Immature natural killer cell (primary cell): ENCODE data around the gene CCDC85C. TPM values are rescaled to one million over a fixed set of nuclear protein-coding genes. Genes with fewer than 3 reads are reported as not detected.

ENCODE experiments used
- DNase-seq, 3 donors: peaks; one replicate each; pipeline ENCODE4 v3.0.0; 2022; ENCODE audit warnings: mixed read lengths in 1 of 3
- H3K27ac Mint-ChIP-seq, 6 donors: one replicate each; pipeline ENCODE4 v1.8.0; 2020; ENCODE audit warnings: mixed read lengths in 6 of 6, mild to moderate bottlenecking in 5 of 6, inconsistent platforms in 4 of 6, moderate library complexity in 3 of 6
- H3K27me3 Mint-ChIP-seq, 3 donors: one replicate each; pipeline ENCODE4 v1.8.0; 2020 to 2021; ENCODE audit warnings: low read depth in 3 of 3, mild to moderate bottlenecking in 3 of 3, mixed read lengths in 3 of 3, moderate library complexity in 3 of 3, inconsistent platforms in 1 of 3
- H3K36me3 Mint-ChIP-seq, 3 donors: one replicate each; pipeline ENCODE4 v1.8.0; 2020; ENCODE audit warnings: mixed read lengths in 3 of 3, inconsistent platforms in 2 of 3, mild to moderate bottlenecking in 2 of 3
- H3K4me1 Mint-ChIP-seq, 2 donors: one replicate each; pipeline ENCODE4 v1.8.0; 2020; ENCODE audit warnings: inconsistent platforms in 2 of 2, mild to moderate bottlenecking in 2 of 2, mixed read lengths in 2 of 2, moderate library complexity in 1 of 2
- H3K4me3 Mint-ChIP-seq, 5 donors: one replicate each; pipeline ENCODE4 v1.8.0; 2020; ENCODE audit warnings: mild to moderate bottlenecking in 5 of 5, mixed read lengths in 5 of 5, inconsistent platforms in 3 of 5, moderate library complexity in 3 of 5
- H3K9me3 Mint-ChIP-seq, 6 donors: one replicate each; pipeline ENCODE4 v1.8.0; 2020; ENCODE audit warnings: mild to moderate bottlenecking in 6 of 6, mixed read lengths in 6 of 6, inconsistent platforms in 4 of 6, moderate library complexity in 3 of 6
- polyA plus RNA-seq, 3 donors: library from polyadenylated mRNA; unstranded; fragments of 300-500 nt; fragmentation: Illumina TruSeq; gene quantifications; one replicate each; pipeline ENCODE4 v1.2.3, GENCODE V29; 2021

The CCDC85C gene
- polyA plus RNA-seq, 3 donors from 2014 or later, result 0.27 to 0.83 (median 0.35) TPM

DNA sequence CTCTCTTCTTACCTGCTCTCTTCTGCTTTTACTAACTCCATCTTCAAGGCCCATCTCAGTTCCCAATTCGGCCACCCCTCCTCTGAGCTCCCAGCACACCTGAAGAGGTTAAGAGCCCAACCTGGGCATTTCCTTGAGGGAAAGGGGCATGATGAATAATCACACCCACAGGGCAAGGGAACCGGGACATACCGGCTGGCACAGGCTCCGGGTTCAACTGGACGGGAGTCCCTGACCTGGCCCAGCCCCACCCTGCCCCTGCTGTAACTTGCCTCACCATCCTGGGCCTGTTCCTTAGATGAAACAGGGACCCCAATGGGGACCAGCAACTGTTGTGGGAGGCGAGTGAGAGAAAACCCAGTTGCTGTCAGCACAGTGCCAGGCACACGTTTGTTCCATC, 8.5 kb downstream of the CCDC85C start:
- no peak for DNase-seq
- Mint-ChIP-seq H3K27me3 (peaks cover 0 to 3% (median 3%) of the 10 kb centered on the region in 3 donors), H3K9me3 (no peaks in the 10 kb centered on the region), H3K36me3 (no peaks in the 10 kb centered on the region), H3K27ac (peak overlapping the region in 5 of 6 donors; percentile 76 to 94 (median 90)), H3K4me3 (peak overlapping the region in 4 of 5 donors; percentile 61 to 88 (median 70)), H3K4me1 (peaks cover 11 to 13% of the 10 kb centered on the region in 2 donors)

DNA sequence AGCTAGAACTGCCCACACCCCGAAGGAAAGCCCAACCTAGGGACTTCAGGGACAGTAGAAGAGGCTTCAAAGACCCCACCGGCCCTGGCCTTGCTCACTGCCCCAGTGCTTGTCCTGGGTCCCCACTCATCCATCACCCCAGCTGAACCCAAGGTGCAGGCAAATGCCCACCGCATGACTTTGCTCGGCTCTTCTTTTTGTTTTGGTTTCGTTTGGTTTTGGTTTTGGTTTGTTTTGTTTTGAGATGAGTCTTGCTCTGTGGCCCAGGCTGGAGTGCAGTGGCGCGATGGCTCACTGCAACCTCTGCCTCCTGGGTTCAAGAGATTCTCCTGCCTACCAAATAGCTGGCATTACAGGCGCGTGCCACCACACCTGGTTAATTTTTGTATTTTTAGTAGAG, 9.0 kb downstream of the CCDC85C start:
- H3K9me3 Mint-ChIP-seq, result no peaks in the 10 kb centered on the region
- peak overlapping the region; percentile 61 to 88 (median 67) for H3K4me3 Mint-ChIP-seq
- peak overlapping the region; percentile 76 to 94 (median 88) for H3K27ac Mint-ChIP-seq
- H3K36me3 Mint-ChIP-seq, result no peaks in the 10 kb centered on the region
- H3K4me1 Mint-ChIP-seq, result peaks cover 11 to 13% of the 10 kb centered on the region in 2 donors
- DNase-seq, result peak; percentile 41 to 58 (median 45)
- peaks cover 0 to 4% (median 3%) of the 10 kb centered on the region in 3 donors for H3K27me3 Mint-ChIP-seq

DNA sequence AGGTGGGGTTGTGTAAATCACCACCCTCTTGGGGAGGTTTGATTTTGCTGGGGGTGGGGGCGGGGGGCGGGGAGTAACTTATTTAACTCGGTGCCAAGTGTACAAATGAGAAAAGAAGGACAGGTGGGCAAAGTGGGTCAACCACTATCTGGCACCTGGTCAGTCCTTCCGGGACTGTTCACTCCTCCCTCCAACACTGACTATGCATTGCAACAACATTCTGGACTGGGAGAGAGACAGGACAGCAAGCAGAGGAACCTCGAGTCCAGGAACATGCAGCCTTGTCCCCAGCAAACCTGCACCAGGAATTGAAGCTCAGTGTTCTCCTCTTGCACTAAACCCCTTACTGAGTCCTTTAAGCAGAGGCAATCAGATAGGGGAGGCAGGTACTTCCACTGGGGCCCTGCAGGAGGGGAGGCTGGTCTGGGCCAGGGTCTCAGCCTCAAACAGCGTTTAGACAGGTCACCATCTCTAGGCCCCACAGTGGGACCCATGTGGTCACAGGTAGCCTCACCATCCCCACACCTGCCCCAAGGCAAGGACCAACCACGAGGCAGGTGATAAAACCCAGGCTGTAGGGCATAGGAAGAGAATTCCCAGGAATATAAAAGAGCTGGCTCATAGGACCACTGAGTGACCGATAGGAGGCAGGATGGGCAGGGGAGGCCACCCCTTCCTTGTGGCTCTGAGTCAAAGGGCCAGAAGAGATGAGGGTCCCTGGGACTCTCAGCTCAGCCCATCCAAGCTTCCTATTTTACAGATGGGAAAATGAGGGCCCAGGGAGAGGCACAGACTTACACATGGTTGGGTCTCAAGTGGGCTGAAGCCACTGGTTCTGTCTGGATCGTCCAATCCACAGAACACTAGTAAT, 9.8 kb downstream of the CCDC85C start:
- Mint-ChIP-seq H3K36me3 (no peaks in the 10 kb centered on the region), H3K4me3 (peak overlapping the region; percentile 61 to 88 (median 67)), H3K27me3 (peaks cover 0 to 5% (median 3%) of the 10 kb centered on the region in 3 donors), H3K4me1 (peaks cover 11 to 13% of the 10 kb centered on the region in 2 donors), H3K9me3 (no peaks in the 10 kb centered on the region), H3K27ac (peak overlapping the region; percentile 69 to 94 (median 87))
- DNase-seq, result no peak

DNA sequence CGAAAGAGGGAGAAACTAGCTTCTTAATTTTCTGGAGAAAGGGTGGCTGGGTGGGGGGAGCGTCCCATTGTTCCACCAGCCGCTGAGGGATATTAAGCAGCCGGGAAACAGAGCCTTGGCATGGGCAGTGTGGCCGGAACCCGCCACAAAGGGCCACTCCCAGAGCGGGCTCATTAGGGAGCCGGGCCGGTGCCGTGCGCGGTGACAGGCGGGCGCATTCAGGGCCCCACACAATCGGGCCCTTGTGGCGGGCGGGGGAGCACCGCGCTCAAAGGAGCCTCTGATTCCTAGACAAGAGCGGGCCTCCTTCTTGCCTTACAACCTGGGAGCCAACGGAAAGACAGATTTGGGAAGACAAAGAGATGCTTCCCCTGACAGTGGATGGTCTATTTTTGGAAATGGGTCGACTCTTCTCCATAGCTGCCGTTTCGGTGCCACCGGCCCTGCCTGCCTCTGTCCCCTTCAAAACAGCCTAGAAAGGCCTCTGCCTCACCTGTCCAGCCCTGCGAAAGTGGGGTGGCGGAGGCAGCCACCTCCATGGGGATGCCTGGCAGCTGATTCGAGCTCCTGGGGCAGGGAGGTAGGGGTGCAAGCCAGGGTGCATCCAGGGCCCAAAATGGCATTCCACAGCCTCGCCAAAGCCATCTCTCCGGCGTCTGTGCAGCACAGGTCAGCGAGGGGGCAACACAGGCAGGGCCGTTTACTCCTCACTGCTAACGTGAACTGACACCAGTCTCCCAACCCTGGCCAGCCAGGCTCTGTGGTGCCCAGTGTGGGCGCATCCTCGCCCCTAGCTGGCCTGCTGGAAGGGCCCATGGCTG, 10.9 kb downstream of the CCDC85C start:
- DNase-seq, result no peak
- Mint-ChIP-seq H3K9me3 (no peaks in the 10 kb centered on the region), H3K4me3 (no peak overlapping the region), H3K27ac (peak overlapping the region in 1 of 6 donors; percentile 48), H3K36me3 (no peaks in the 10 kb centered on the region), H3K27me3 (peaks cover 0 to 5% (median 3%) of the 10 kb centered on the region in 3 donors), H3K4me1 (peaks cover 11 to 13% of the 10 kb centered on the region in 2 donors)

DNA sequence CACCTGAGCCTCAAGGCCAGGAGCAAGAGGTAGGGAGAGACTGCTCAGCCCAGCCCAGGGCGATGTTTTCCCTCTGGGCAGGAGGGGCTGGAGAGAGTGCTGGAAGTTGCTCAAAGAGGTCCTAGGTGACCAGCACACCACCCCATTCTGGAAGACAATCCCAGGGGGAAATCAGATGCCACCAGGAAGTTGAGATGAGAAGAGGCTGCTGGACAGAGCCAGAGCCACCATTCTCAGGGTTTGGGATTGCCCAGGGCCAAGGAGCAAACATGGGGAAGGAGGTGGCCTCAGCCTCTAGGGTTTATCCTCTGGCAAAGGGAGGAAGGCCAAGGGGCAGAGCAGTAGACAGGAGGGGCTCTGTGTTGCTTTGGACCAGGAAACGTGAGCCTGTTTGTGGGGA, 11.6 kb downstream of the CCDC85C start:
- H3K27me3 Mint-ChIP-seq, result peaks cover 0 to 5% (median 3%) of the 10 kb centered on the region in 3 donors
- H3K36me3 Mint-ChIP-seq, result no peaks in the 10 kb centered on the region
- peaks cover 11 to 13% of the 10 kb centered on the region in 2 donors for H3K4me1 Mint-ChIP-seq
- no peak overlapping the region for H3K4me3 Mint-ChIP-seq
- DNase-seq, result no peak
- no peaks in the 10 kb centered on the region for H3K9me3 Mint-ChIP-seq
- no peak overlapping the region for H3K27ac Mint-ChIP-seq

DNA sequence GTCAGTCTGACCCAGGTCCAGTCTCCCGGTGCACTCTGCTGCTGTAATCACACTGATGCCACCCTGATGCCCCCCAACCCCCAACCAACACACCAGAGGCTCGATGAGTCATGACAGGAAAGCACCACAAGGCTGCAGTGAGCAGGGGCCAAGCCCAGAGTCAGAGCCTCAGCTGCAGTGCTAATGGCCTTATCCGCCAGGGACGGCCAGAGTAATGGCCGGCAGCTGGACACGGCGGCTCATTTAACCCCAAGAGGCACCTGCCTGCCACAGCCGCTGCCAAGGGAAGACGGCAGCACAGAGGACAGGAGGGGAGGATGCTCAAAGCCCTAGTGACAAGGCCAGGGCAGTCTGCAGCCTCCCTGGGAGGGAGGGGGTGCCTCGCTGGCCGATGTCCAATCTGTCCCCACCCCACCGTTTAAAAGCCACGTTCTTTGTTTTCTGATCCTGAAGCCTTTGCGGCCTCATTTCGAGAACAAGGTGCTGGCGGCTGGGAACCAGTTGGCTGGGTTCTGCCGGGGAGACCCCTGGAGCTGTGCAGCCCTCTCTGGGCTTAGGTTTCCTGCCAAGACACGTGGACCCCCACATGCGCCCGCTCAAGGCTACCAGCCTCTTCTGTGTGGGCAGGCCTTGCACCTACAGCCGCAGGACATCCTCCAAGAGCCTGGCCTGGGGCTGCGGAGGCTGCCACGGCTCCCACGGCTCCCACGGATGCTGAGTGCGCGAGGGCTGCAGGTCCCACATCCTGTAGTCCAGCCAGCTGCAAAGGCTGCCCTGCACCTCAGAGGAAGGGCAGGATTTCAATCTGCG, 13.1 kb downstream of the CCDC85C start:
- H3K4me1 Mint-ChIP-seq, result peaks cover 11 to 12% of the 10 kb centered on the region in 2 donors
- H3K4me3 Mint-ChIP-seq, result no peak overlapping the region
- DNase-seq, result no peak
- no peaks in the 10 kb centered on the region for H3K36me3 Mint-ChIP-seq
- H3K27ac Mint-ChIP-seq, result no peak overlapping the region
- H3K27me3 Mint-ChIP-seq, result peaks cover 0 to 5% (median 4%) of the 10 kb centered on the region in 3 donors
- H3K9me3 Mint-ChIP-seq, result no peaks in the 10 kb centered on the region

DNA sequence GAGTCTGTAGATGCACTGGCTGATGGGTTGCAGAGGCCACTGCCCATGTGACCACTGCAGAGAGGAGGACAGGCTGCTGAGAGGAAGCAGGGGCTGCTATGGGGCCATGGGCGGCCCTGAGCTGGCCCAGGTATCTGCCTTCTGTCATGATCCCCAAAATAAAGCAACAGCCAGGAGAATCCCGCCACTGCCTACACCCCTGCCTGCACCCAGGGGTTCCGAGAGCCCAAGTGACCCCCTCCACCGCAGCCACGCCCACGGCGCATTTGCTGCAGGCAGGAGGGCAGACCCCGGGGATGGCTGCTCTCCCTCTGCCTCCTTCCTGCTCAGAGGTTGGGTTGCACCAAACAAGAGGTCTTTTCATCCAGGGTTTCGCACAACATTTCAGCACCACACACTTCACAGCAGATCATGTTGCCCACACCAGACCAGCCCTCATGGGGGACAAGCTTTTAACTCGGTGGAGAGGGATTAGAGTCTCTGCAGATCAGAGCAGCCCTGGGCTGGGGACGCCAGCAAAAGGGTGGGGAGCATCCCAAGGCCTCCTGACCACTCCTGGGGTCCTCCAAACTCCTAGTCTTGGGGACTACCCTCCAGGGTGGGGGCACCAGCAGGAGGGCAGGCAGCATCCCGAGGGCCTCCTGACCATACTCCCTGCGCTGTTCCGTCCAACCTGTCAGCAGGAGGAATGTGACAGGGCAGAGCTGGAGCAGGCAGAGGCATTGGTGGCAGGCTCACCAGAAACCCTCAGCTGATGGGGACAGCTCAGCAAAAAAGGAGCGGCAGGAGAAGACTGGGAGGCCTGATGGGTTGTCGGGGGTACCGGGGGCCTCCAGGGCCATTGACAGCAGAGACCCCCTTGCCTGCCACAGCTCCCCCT, 14.1 kb downstream of the CCDC85C start:
- Mint-ChIP-seq H3K9me3 (no peaks in the 10 kb centered on the region), H3K4me1 (peaks cover 5% of the 10 kb centered on the region in 2 donors), H3K4me3 (no peak overlapping the region), H3K27ac (no peak overlapping the region), H3K27me3 (peaks cover 0 to 3% (median 2%) of the 10 kb centered on the region in 3 donors), H3K36me3 (no peaks in the 10 kb centered on the region)
- DNase-seq, result no peak

DNA sequence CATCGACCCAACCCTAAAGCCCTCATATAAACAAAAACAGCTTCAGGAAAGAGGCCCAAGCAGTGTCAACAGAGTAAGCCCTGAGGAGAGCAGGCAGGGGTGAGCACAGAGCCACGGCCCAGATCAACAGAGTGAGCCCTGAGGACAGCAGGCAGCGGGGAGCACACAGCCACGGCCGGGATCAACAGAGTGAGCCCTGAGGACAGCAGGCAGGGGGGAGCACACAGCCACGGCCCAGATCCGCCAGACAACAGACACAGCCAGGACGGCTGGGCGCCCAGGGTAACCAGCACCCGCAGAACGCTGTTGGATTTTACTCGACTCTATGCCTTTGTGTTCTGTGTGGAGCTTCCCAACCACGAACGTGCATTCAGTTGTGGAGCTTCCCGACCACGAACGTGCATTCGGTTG, 15.0 kb downstream of the CCDC85C start:
- Mint-ChIP-seq H3K27me3 (peaks cover 0 to 3% (median 2%) of the 10 kb centered on the region in 3 donors), H3K4me1 (no peaks in the 10 kb centered on the region), H3K4me3 (no peak overlapping the region), H3K36me3 (no peaks in the 10 kb centered on the region), H3K27ac (no peak overlapping the region), H3K9me3 (no peaks in the 10 kb centered on the region)
- no peak for DNase-seq

DNA sequence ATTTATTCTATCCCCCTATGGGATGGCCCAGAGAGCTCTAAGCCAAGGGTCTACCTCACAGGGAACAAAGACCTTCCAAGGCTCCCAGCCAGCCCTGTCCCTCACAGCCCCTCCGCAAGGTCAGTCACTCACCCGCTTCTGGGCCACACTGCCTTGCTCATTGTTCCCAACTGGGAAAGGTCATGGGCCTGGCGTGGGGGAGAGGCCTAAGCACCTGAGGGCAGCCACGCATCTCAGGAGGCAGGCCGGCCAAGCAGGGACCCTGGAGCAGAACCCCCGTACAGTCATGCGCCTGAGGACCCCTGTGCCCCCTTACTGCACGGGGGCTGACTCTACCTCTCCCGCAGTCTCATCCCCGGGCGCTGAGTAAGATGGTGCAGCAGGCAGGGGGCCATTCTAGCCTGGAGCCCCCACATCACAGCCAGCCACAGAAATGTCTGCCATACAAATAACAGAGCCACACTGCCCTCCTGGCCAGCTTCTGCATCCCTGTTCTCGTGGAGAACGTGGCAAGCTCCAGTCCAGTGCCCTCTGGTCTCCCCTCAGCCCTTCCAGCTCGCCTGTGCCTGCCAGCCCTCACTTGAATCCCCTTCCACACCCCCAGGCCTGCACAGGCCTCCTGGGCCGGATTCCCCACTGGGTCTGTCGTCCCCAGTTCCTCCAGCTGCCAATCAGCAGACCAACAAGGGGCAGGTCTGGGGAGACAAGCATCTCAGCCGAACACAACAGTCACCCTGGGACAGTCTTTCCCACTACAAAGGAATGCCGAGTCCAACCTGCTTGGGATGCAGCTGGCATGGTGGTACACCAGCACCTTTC, 16.3 kb downstream of the CCDC85C start:
- Mint-ChIP-seq H3K27ac (no peak overlapping the region), H3K36me3 (no peaks in the 10 kb centered on the region), H3K9me3 (no peaks in the 10 kb centered on the region), H3K4me3 (no peak overlapping the region), H3K27me3 (peaks cover 0 to 4% (median 3%) of the 10 kb centered on the region in 3 donors), H3K4me1 (no peaks in the 10 kb centered on the region)
- DNase-seq, result no peak

DNA sequence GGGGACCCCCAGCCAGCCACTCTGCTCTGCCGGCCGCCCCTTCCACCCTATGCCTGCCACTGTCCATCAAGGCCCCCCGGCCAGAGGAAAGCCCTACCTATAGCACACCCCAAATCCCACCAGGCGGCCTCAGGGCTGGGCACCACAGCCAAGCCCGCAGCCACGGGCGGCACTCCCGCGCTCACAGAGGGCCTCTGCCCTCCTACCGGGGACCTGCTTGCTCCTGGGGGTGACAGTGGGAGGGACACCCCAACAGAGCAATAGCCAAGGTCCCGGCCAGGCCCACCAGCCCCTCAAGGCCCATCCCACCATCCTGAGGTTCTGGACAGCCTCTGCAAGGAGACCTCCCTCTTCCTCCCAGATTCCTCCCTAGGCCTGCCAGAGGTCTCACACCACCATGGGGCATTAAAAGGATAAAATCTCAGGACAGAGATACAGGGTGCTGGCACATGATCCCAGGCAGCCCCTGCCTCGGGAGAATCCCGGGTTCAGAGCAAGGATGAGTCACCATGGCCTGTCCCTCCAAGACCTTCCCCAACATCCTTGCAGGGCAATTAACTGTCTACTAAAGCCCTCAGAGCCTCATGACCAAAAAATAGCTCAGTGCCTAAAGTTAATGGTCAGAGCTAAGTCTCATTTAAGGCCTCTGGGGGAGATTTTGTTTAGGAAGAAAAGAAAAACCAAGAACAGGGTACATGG, 17.1 kb downstream of the CCDC85C start:
- Mint-ChIP-seq H3K27me3 (peaks cover 0 to 4% (median 3%) of the 10 kb centered on the region in 3 donors), H3K9me3 (no peaks in the 10 kb centered on the region), H3K4me3 (no peak overlapping the region), H3K4me1 (no peaks in the 10 kb centered on the region), H3K36me3 (no peaks in the 10 kb centered on the region), H3K27ac (no peak overlapping the region)
- DNase-seq, result no peak

DNA sequence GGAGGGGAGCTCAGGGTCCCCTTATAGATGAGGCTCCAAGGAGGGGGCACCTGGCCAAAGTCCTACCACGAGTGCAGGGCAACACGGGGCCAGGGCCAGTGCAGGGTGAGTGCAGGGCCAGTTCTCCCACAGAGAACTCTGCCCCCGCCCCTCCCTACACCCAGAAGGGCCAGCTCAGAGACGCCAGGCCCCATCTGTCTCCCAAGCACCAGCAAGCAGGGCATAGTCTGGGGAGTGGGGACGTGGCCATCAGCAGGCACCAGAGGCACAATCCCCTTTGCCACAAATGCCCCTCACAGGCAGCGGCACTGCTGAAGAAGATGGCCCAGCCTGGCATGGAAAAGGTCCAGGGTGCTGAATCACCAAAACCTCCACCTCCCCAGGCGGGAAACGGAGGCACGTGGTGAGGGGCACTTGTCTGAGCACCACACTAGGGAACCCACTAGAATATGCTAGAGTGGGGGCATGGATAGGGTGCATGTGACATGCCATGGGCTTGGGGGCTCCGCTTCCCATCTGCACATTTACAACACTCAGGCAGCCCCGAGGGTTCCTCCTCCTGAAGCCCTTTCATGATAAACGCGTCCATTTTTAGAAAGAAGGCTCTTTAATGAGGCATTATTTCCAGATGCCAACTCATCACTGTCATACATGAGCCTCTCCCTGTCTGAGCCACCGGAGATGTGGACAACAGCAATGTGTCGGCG, 17.8 kb downstream of the CCDC85C start:
- peaks cover 0 to 4% (median 3%) of the 10 kb centered on the region in 3 donors for H3K27me3 Mint-ChIP-seq
- DNase-seq, result no peak
- H3K27ac Mint-ChIP-seq, result no peak overlapping the region
- H3K9me3 Mint-ChIP-seq, result no peaks in the 10 kb centered on the region
- no peaks in the 10 kb centered on the region for H3K4me1 Mint-ChIP-seq
- H3K4me3 Mint-ChIP-seq, result no peak overlapping the region
- no peaks in the 10 kb centered on the region for H3K36me3 Mint-ChIP-seq
